IMR-90 (cell line): ENCODE results near the gene KIF1A.

Experiments
- BHLHE40 ChIP-seq: fragments of 150-350 bp; IDR thresholded peaks from 2 replicates; pipeline ENCODE4 v1.6.1; 2016; ENCODE audit warnings: mild to moderate bottlenecking, low read depth, low read length
- MAZ ChIP-seq: IDR thresholded peaks from 2 replicates; pipeline ENCODE4 v1.6.1; 2012; ENCODE audit warnings: low read depth, mild to moderate bottlenecking, low read length, improper control_type of control experiment, moderate library complexity, borderline replicate concordance
- POLR2A ChIP-seq: IDR thresholded peaks from 2 replicates; pipeline ENCODE4 v1.6.1; 2012; ENCODE audit warnings: mild to moderate bottlenecking, low read depth, low read length
- RCOR1 ChIP-seq: IDR thresholded peaks from 2 replicates; pipeline ENCODE4 v1.6.1; 2012; ENCODE audit warnings: mild to moderate bottlenecking, low read length, improper control_type of control experiment; ENCODE audit not compliant: insufficient replicate concordance
- TF ChIP-seq, protein P1 (sequence below): fragments of 150-350 bp; IDR thresholded peaks from 2 replicates; pipeline ENCODE4 v1.6.1; 2016; ENCODE audit warnings: low read depth, mild to moderate bottlenecking, low read length, moderate library complexity, borderline replicate concordance
- TF ChIP-seq, protein P2 (sequence below): conservative IDR thresholded peaks from 2 replicates; pipeline ENCODE4 v1.5.1; 2012; ENCODE audit warnings: mild to moderate bottlenecking, low read depth, low read length, improper control_type of control experiment

DNA sequence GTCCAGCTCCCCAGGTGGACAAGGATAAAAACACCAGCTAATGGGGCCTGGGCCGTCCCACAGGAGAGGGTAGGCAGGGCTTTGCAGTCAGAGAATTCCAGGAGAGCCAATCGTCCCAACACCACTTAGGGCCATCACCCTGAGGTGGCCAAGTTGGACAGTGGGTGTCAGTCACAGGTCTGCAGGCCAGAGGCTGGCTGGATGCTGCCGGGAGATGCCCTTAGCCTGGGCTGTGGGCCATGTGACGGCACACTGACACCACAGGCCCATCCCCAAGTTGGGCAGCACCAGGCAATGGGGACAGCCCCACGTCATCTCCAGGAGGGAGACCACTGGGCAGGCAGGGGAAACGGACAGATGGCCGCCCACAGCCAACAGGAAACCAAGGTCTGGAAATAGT is 53.9 kb downstream of the KIF1A start:
- TF ChIP-seq, protein P1, sequence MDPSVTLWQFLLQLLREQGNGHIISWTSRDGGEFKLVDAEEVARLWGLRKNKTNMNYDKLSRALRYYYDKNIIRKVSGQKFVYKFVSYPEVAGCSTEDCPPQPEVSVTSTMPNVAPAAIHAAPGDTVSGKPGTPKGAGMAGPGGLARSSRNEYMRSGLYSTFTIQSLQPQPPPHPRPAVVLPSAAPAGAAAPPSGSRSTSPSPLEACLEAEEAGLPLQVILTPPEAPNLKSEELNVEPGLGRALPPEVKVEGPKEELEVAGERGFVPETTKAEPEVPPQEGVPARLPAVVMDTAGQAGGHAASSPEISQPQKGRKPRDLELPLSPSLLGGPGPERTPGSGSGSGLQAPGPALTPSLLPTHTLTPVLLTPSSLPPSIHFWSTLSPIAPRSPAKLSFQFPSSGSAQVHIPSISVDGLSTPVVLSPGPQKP, result no peak
- TF ChIP-seq POLR2A, result no peak
- TF ChIP-seq, protein P2, sequence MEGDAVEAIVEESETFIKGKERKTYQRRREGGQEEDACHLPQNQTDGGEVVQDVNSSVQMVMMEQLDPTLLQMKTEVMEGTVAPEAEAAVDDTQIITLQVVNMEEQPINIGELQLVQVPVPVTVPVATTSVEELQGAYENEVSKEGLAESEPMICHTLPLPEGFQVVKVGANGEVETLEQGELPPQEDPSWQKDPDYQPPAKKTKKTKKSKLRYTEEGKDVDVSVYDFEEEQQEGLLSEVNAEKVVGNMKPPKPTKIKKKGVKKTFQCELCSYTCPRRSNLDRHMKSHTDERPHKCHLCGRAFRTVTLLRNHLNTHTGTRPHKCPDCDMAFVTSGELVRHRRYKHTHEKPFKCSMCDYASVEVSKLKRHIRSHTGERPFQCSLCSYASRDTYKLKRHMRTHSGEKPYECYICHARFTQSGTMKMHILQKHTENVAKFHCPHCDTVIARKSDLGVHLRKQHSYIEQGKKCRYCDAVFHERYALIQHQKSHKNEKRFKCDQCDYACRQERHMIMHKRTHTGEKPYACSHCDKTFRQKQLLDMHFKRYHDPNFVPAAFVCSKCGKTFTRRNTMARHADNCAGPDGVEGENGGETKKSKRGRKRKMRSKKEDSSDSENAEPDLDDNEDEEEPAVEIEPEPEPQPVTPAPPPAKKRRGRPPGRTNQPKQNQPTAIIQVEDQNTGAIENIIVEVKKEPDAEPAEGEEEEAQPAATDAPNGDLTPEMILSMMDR, result no peak
- no peak for TF ChIP-seq MAZ
- no peak for TF ChIP-seq RCOR1
- TF ChIP-seq BHLHE40, result no peak
